Jurkat, Clone E6-1 (cell line): ENCODE results near the gene ABLIM2.

Experiments
- DNase-seq: peaks from one replicate; pipeline ENCODE4 v3.0.0-alpha.2; 2011; ENCODE audit warnings: low read depth, low spot score
- H3K4me3 ChIP-seq: 2 replicates; pipeline ENCODE4 v1.5.1; 2011; ENCODE audit warnings: mild to moderate bottlenecking, low read length, control low read depth, moderate library complexity

Gene ABLIM2

GRCh38 chr4:8067274-8067936 lies 91.2 kb downstream of the ABLIM2 start:
- DNase-seq = no peak
- no peak overlapping the region for H3K4me3 ChIP-seq

GRCh38 chr4:8066336-8066931 lies 92.2 kb downstream of the ABLIM2 start:
- no peak for DNase-seq
- no peak overlapping the region for H3K4me3 ChIP-seq

- no peak for DNase-seq
- H3K4me3 ChIP-seq = no peak overlapping the region
Observed at GRCh38 chr4:8063974-8064563, 94.5 kb downstream of the ABLIM2 start.

- DNase-seq = no peak
- no peak overlapping the region for H3K4me3 ChIP-seq
Observed at GRCh38 chr4:8061573-8061972, 97.0 kb downstream of the ABLIM2 start.

GRCh38 chr4:8061145-8061544 lies 97.5 kb downstream of the ABLIM2 start:
- DNase-seq = no peak
- H3K4me3 ChIP-seq = no peak overlapping the region

- DNase-seq = no peak
- no peak overlapping the region for H3K4me3 ChIP-seq
Observed at GRCh38 chr4:8060632-8061031, 98.0 kb downstream of the ABLIM2 start.

GRCh38 chr4:8058031-8058479 lies 100.6 kb downstream of the ABLIM2 start:
- no peak for DNase-seq

GRCh38 chr4:8055206-8055605 lies 103.4 kb downstream of the ABLIM2 start:
- DNase-seq = no peak
- H3K4me3 ChIP-seq = no peak overlapping the region

More at GRCh38 chr4:8058031-8058479, 100.6 kb downstream of the ABLIM2 start:
- H3K4me3 ChIP-seq = no peak overlapping the region

GRCh38 chr4:8053688-8054449 lies 104.7 kb downstream of the ABLIM2 start:
- DNase-seq = no peak
- H3K4me3 ChIP-seq = no peak overlapping the region

GRCh38 chr4:8052160-8052691 lies 106.4 kb downstream of the ABLIM2 start:
- H3K4me3 ChIP-seq = no peak overlapping the region
- no peak for DNase-seq

GRCh38 chr4:8051644-8052043 lies 107.0 kb downstream of the ABLIM2 start:
- H3K4me3 ChIP-seq = no peak overlapping the region
- DNase-seq = no peak

- no peak overlapping the region for H3K4me3 ChIP-seq
- no peak for DNase-seq
Observed at GRCh38 chr4:8050555-8051206, 107.9 kb downstream of the ABLIM2 start.

GRCh38 chr4:8050180-8050554 lies 108.4 kb downstream of the ABLIM2 start:
- DNase-seq = no peak
- H3K4me3 ChIP-seq = no peak overlapping the region

GRCh38 chr4:8048856-8049676 lies 109.5 kb downstream of the ABLIM2 start:
- DNase-seq = no peak
- H3K4me3 ChIP-seq = no peak overlapping the region

GRCh38 chr4:8047837-8048678 lies 110.6 kb downstream of the ABLIM2 start:
- no peak overlapping the region for H3K4me3 ChIP-seq
- DNase-seq = no peak

- no peak overlapping the region for H3K4me3 ChIP-seq
- no peak for DNase-seq
Observed at GRCh38 chr4:8046925-8047541, 111.6 kb downstream of the ABLIM2 start.

- no peak for DNase-seq
- no peak overlapping the region for H3K4me3 ChIP-seq
Observed at GRCh38 chr4:8045909-8046308, 112.7 kb downstream of the ABLIM2 start.
